ENCODE data around the gene LIPG. TPM values are rescaled to one million over a fixed set of nuclear protein-coding genes. Genes with fewer than 3 reads are reported as not detected.

LIPG gene
- 8.9 and 15.0 TPM in 2 replicates for total RNA-seq

GRCh38 chr18:49561289-49562193, at the start of gene LIPG:
TSS of gene LIPG (plus strand) at chr18:49562057. CDS start at chr18:49562309, 252 bp downstream.

Other genes with a start within 250 kb of the LIPG start
- gene DYM, start 101.4 kb upstream of the LIPG start, total RNA-seq, result 30.6 and 33.8 TPM in 2 replicates
- 14.6 and 16.8 TPM in 2 replicates for gene C18orf32, start 74.8 kb upstream of the LIPG start, total RNA-seq
- gene RPL17, start 69.6 kb upstream of the LIPG start, total RNA-seq, result 1,426 and 2,600 TPM in 2 replicates